8988T (cell line): ENCODE results near the gene PABPC1L.
A peak's percentile ranks its signal among the peaks of the same experiment; 100 is the strongest.

Source experiments
- DNase-seq: peaks from one replicate; pipeline ENCODE4 v3.0.0; 2011

Gene PABPC1L

GRCh38 chr20:44901974-44902373 lies 7.9 kb upstream of the PABPC1L start:
- no peak for DNase-seq

DNA sequence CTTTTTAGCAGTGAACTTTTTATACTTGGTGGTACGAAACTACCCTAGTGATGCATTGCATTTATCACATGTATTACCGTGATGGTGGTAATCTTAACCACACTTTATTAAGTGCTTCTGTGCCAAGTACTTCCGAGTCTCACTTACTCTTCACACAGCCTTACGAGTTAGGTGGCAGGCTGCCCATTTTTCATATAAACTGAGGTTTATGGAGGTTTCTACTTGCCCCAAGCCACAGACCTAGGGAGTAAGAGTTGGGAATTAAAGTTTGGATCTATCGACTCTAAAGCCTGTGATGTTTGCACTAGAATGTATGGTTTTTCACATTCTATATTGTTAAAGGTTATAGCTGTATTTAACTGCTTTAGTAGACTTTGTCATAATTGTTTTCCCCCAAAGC lies 5.5 kb upstream of the PABPC1L start:
- DNase-seq = no peak

DNA sequence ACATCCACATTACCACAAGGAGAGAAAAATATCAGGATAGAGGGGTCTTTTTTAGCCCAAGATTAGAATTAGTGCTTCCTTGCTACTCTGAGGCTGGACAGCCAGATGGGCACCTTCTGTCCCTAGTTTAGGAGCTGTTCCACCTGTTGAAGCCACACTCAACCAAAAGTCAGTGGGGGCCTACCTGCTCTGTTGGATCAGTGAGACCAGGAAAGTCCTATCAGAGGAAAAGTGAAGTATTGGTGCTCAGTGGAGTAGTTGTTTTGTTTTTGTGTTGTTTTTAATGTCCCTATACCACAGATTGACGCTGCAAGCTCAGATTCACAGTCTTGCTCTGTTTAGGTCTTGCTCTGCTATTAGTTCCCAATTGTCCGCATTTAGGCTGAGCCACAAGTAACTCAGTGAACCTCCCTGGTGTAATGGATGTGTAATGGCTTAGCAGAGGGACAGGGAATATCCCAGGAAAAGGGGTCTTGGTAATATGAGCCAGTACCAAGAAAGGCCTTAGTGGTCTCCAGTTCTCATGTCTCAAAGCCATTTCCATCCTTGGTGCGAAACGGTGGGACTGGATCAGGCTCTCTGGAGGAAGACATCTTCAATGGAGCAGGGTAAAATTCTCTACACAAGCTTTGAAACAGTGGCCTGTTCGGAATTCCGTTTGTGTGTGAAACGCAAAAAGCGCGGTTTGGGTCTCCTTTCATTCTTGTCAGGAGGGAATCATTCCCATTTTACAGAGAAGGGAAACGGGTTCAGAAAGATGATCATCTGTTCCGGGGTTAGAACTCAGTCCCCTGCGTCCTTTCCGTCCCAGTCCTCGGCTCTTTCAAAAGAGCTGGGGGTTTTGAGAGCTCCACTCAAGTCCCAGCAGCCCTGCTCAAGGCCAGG lies 631 bp upstream of the PABPC1L start:
- DNase-seq = no peak

DNA sequence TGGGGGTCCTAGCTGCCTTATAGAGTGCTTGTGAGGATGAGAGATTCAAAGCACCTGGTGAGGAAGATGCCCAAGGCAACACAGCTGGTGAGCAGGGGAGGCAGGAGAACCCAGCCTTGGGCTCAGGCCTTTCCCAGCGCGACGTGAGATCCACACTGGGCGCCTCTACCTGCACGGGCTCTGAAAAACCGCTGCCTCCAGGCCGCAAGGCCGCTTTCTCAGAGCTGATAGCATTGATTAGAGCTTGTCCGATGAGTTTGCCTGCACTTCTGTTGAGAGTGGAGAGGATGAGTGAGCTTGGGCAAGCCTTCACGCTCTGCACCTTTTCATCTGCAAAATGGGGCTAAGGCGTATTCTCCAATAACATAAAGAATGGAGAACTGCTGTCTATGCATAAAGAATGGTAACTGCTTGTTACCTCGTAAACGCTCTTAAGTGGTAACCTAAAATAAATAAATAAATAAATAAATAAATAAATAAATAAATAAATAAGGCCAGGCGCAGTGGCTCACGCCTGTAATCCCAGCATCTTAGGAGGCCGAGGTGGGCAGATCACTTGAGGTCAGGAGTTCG lies 916 bp downstream of the PABPC1L start:
- no peak for DNase-seq

GRCh38 chr20:44911264-44911921 lies 1.5 kb downstream of the PABPC1L start:
- peak; percentile 69 for DNase-seq

DNA sequence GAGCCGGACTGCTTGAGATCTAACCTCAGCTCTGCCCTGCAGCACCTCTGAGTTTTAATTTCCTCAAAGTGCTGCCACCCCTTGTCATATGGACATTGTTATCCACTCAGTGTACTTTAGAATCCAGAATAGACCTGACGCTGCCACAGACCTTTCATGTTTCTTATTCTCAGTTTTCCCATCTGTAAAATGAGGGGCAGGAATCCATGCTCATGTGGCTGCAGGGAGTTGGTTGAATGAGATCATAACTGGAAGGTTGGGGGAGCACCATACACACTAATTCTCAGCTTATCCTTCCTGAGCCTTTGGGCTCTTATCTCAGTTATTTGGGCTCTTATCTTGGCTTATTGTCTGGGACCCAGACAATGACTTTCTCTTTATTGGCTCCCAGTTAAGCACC lies 2.3 kb downstream of the PABPC1L start:
- DNase-seq = no peak

- DNase-seq = no peak
Observed at GRCh38 chr20:44914924-44915323, 5.1 kb downstream of the PABPC1L start.

GRCh38 chr20:44916586-44916985 lies 6.7 kb downstream of the PABPC1L start:
- no peak for DNase-seq

DNA sequence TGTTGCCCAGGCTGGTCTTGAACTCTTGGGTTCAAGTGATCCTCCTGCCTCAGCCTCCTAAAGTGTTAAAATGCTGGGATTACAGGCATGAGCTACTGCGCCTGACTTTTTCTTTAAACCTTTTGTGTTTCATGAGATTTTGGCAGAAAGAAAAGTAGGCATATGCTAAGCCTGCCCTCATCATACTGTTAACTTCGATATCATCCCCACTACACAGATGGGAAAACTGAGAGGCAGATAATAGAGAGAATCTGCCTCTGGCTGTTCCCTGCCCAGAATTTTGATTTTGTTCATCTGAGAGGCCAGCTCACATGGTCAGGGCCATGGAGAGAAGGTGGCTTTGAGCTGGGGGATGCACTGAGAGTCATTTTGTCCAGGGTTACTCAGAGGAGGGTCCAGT lies 7.5 kb downstream of the PABPC1L start:
- no peak for DNase-seq

DNA sequence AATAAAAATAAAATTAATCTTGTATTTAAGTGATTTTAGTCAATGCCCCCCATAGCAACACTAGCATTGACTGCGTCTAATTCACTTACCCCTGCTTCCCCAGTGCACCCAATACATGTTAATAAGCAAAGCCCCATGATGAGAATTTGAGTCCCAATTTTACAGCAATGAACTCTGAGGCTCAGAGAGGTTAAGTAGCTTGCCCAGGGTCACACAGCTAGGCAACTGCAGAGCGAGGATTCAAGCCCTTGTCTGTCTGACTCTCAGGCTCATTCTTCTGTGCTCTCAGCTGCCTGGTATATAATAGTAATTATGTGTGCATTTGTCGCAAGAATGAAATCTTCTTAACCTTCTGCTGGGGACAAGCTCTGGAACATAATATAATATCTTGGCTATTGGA lies 8.5 kb downstream of the PABPC1L start:
- DNase-seq = no peak

GRCh38 chr20:44918761-44919160 lies 8.9 kb downstream of the PABPC1L start:
- no peak for DNase-seq

GRCh38 chr20:44921447-44921846 lies 11.6 kb downstream of the PABPC1L start:
- DNase-seq = no peak

- DNase-seq = no peak
Observed at GRCh38 chr20:44924541-44924940, 14.7 kb downstream of the PABPC1L start.

DNA sequence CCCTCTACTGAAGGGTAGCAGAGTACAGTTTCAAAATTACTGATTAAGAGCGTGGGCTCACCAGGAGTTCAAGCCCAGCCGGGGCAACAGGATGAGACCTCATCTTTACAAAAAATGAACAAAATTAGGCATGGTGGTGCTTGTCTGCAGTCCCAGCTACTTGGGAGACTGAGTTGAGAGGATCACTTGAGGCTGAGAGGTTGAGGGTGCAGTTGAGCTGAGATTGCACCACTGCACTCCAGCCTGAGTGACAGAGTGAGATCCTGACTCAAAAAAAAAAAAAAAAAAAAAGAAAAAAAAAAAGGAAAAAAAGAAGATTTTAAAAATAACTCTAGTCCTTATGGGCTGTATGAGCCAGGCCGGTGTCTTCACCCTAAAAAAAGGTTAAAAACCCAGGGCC lies 18.7 kb downstream of the PABPC1L start:
- DNase-seq = no peak

- DNase-seq = no peak
Observed at GRCh38 chr20:44930517-44931168, 20.8 kb downstream of the PABPC1L start.

DNA sequence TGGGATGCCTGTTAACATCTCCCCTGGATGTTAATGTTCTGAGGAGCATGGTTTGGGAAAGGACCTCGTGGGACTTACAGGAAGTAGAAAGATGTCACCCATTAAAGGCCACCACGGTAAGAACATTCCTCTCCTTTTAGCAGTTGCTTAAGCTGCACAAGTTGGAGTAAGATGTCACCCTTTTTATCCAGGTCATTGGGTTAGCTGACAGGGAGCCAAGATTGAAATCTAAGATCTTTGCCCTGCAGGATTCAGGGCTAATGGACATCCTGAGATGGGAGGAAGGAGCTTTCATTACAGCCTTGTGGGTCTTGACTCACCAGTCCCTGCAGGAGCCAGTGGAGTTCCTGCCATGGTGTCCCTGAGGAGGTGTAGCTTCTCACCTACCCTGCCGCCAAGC lies 22.1 kb downstream of the PABPC1L start:
- no peak for DNase-seq

- DNase-seq = no peak
Observed at GRCh38 chr20:44932916-44933315, 23.1 kb downstream of the PABPC1L start.

- no peak for DNase-seq
Observed at GRCh38 chr20:44936510-44936909, 26.6 kb downstream of the PABPC1L start.

GRCh38 chr20:44938637-44939036 lies 28.8 kb downstream of the PABPC1L start:
- no peak for DNase-seq

- DNase-seq = no peak
Observed at GRCh38 chr20:44941120-44941691, 31.3 kb downstream of the PABPC1L start.

DNA sequence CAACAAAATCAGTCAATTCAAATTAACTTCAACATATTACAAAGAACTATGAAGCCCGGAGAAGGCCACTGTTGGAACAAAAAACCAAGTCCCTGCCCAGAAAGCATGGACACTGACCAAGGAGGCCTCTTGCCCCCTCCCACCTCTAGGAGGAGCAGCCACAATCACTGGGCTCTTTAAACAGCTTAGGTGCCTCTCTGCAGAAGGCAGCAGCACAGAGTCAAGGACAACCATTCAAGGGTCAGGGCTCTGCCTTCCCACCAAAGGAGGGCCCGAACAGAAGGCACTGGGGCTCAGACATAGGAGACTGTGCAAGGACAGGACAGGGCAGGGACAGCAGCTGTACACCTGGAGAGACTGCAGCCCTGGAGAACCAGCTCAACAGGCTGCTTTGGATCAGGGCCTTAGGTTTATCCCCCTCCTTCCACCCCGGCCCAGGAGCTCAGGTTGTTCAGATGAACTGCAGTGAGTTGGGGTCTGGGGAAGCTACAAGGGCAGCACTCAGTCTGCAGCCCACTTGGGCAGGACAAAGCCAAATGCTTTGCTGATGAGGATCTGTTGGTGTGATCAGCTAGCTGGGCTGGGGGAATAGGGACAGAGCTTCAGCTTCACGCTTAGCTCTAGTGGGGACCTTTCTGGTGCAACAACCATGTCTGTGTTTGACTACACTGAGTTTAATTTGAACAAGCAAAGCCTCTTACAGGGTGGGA lies 32.6 kb downstream of the PABPC1L start:
- DNase-seq = no peak

DNA sequence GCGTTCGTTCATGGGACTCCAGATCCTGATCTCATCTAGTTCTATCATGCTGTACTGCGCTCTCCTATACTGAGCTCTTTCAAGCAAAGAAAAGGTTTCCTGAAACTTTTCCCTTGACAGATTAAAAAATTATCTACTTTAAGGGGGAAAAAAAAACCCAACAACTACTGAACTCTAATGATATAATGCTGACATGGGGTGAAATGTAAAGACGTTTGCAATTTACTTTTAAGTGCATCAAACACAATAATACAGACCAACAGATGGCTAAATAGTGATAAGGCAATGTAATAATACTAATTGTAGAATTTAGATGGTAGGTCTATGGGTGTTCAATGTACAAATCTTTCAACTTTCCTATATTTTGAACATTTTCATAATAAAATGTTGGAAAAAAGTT lies 34.0 kb downstream of the PABPC1L start:
- DNase-seq = no peak

DNA sequence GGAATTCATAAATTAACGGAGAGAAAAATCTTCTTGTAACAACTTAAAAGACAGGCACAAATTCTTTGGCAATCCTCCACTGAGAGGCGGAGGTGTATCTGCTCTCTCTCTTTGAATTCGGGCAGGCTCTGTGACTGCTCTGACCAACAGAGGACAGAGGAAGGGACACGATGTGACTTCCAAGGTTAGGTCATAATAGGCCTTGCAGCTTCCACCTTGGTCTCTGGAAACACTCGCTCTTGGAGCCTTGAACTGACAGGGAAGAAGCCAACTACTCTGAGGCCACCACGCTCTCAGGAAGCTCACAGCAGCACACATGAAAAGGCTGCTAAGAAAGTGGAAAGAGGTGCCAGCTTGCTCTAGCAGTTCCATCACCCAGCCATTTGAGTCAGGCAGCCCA lies 35.4 kb downstream of the PABPC1L start:
- no peak for DNase-seq
